CD4-positive, alpha-beta T cell (primary cell): ENCODE data around the gene PPFIBP2. TPM values are rescaled to one million over a fixed set of nuclear protein-coding genes. Genes with fewer than 3 reads are reported as not detected.

Experiments
- ATAC-seq: fragments of 200-7000 bp; cut with Tn5 transposase; one replicate; pipeline ENCODE4 v1.10.0; 2022; ENCODE audit warnings: mild to moderate bottlenecking; ENCODE audit not compliant: poor library complexity
- CTCF ChIA-PET: fragments of 350-600 bp; sonication (Branson Sonifier 250); formaldehyde crosslinking; loops from one replicate; lab custom pipeline; 2021; ENCODE audit warnings: antibody characterized with exemption, inconsistent platforms; lab: Charles Lee
- POLR2A ChIA-PET: fragments of 350-600 bp; sonication (Branson Sonifier 250); formaldehyde crosslinking; loops from one replicate; lab custom pipeline; 2021; ENCODE audit warnings: antibody characterized with exemption, inconsistent platforms; lab: Charles Lee
- DNase-seq, 14 experiments: peaks; one replicate each; pipeline ENCODE4 v3.0.0-alpha.2; 2013 to 2020; ENCODE audit warnings: mixed read lengths in 2 of 14
- H3K27ac ChIP-seq, 2 donors: one replicate each; pipeline versions ENCODE4 v1.5.1 to v1.7.0; 2013; ENCODE audit warnings: low read length in 2 of 2, low read depth in 1 of 2, mild to moderate bottlenecking in 1 of 2
- H3K27me3 ChIP-seq, 2 experiments: 1 replicate in 1 of 2; 2 replicates in 1 of 2; pipeline versions ENCODE4 v1.6.1 to v1.7.0; 2013; ENCODE audit warnings: low read length in 2 of 2, control low read depth in 1 of 2, mild to moderate bottlenecking in 1 of 2, moderate library complexity in 1 of 2; ENCODE audit not compliant: insufficient read depth in 2 of 2, control insufficient read depth in 1 of 2
- H3K36me3 ChIP-seq: one replicate; pipeline ENCODE4 v1.6.1; 2013; ENCODE audit warnings: low read length, control low read depth; ENCODE audit not compliant: insufficient read depth
- H3K4me1 ChIP-seq: one replicate; pipeline ENCODE4 v1.6.1; 2013; ENCODE audit warnings: low read length, control low read depth; ENCODE audit not compliant: insufficient read depth
- H3K4me3 ChIP-seq: one replicate; pipeline ENCODE4 v1.5.1; 2013; ENCODE audit warnings: mild to moderate bottlenecking, low read length, moderate library complexity
- H3K9me3 ChIP-seq, 2 experiments: 1 replicate in 1 of 2; 2 replicates in 1 of 2; pipeline versions ENCODE4 v1.6.1 to v1.7.0; 2013; ENCODE audit warnings: low read length in 2 of 2, mild to moderate bottlenecking in 2 of 2, control low read depth in 1 of 2, moderate library complexity in 1 of 2; ENCODE audit not compliant: control insufficient read depth in 1 of 2, insufficient read depth in 1 of 2
- H3K27ac Mint-ChIP-seq: one replicate; pipeline ENCODE4 v1.8.0; 2020; ENCODE audit warnings: mixed read lengths
- H3K27me3 Mint-ChIP-seq: one replicate; pipeline ENCODE4 v1.8.0; 2021; ENCODE audit warnings: mixed read lengths
- H3K36me3 Mint-ChIP-seq: one replicate; pipeline ENCODE4 v1.8.0; 2021; ENCODE audit warnings: low read depth, mixed read lengths
- H3K4me1 Mint-ChIP-seq: one replicate; pipeline ENCODE4 v1.8.0; 2021; ENCODE audit warnings: low read depth, mixed read lengths
- H3K4me3 Mint-ChIP-seq: one replicate; pipeline ENCODE4 v1.8.0; 2020; ENCODE audit warnings: mild to moderate bottlenecking, mixed read lengths
- H3K9me3 Mint-ChIP-seq: one replicate; pipeline ENCODE4 v1.8.0; 2020; ENCODE audit warnings: mixed read lengths
- intact Hi-C, 2 experiments: fragments of 100-400 bp; cut with DNase I in 1 of 2; cut with micrococcal nuclease in 1 of 2; formaldehyde crosslinking; loops; one replicate each; pipeline versions ENCODE4 v1.15.1 to v1.9.0; 2023 to 2025; cut with DNase I, micrococcal nuclease
- total RNA-seq, 174 experiments: library from RNA in 2 of 174; stranded (reverse) in 2 of 174; gene quantifications; one replicate each; pipeline ENCODE4 v1.2.3 and lab custom pipeline; 2021 to 2026
- TF ChIP-seq, protein P1 (sequence below): fragments of 200-600 bp; IDR thresholded peaks from one replicate; pipeline ENCODE4 v1.8.0; 2022; ENCODE audit warnings: antibody characterized with exemption, mild to moderate bottlenecking

The PPFIBP2 gene
- total RNA-seq, 2 experiments from 2014 or later: 27.0 to 35.9 TPM

DNA sequence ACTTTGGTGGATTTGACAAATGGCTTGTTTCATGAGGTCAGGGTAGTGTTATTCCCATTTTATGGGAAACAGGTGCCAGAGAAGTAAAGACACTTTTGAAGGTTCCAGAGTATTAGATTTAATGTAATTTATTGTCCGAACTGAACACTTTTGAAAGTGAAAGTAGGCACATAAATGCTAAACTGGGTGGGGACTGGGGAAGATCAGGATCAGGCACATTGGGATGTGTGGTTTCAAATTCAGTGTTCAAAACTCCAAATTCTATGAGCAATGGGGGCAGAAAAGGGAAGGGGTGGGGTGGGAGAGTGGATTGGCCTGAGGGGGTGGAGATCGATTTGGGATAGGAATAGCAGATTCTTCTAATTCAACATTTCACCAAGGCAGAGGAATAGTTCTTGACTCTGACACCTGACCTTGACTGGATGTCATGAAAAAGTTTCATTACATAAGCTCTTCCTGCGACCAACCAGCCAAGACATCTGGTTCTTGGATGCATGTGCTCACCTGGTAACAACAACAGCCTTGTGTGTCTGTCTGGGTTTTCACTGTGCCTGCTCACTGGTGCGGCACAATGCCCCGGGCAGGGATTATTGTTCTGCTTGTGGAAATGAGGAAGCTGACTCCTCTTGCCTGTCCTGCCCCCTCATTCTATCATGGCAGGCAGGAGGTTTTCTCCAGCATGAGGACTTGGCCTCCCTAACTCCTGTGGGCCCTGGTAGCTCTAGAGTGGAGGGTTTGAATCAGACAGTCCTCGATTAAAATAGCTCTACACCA, 10.8 kb downstream of the PPFIBP2 start:
- TF ChIP-seq, protein P1, sequence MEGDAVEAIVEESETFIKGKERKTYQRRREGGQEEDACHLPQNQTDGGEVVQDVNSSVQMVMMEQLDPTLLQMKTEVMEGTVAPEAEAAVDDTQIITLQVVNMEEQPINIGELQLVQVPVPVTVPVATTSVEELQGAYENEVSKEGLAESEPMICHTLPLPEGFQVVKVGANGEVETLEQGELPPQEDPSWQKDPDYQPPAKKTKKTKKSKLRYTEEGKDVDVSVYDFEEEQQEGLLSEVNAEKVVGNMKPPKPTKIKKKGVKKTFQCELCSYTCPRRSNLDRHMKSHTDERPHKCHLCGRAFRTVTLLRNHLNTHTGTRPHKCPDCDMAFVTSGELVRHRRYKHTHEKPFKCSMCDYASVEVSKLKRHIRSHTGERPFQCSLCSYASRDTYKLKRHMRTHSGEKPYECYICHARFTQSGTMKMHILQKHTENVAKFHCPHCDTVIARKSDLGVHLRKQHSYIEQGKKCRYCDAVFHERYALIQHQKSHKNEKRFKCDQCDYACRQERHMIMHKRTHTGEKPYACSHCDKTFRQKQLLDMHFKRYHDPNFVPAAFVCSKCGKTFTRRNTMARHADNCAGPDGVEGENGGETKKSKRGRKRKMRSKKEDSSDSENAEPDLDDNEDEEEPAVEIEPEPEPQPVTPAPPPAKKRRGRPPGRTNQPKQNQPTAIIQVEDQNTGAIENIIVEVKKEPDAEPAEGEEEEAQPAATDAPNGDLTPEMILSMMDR: no peak
- Mint-ChIP-seq H3K4me1 (peaks cover 66% of the 10 kb centered on the region), H3K9me3 (no peaks in the 10 kb centered on the region), H3K4me3 (peak overlapping the region; percentile 7), H3K27me3 (no peaks in the 10 kb centered on the region), H3K27ac (peak overlapping the region; percentile 73), H3K36me3 (no peaks in the 10 kb centered on the region)
- Histone ChIP-seq H3K36me3 (no peaks in the 10 kb centered on the region), H3K9me3 (no peaks in the 10 kb centered on the region), H3K4me1 (peaks cover 20% of the 10 kb centered on the region), H3K27me3 (no peaks in the 10 kb centered on the region), H3K4me3 (no peak overlapping the region), H3K27ac (no peak overlapping the region)
- DNase-seq: no peak
- ChIA-PET CTCF (no interaction called here), POLR2A (interaction anchor here (1.3 to 3.8 kb wide), 2 partner anchors 10 to 11 kb away, joined by 3 to 30 read pairs; partner anchors contain the start of gene PPFIBP2)
- intact Hi-C loops: loop anchor here in 1 of 2 experiments (10.0 kb wide), 1 partner anchor 770 kb away; no protein-coding TSS in a partner anchor
- ATAC-seq: no peak

DNA sequence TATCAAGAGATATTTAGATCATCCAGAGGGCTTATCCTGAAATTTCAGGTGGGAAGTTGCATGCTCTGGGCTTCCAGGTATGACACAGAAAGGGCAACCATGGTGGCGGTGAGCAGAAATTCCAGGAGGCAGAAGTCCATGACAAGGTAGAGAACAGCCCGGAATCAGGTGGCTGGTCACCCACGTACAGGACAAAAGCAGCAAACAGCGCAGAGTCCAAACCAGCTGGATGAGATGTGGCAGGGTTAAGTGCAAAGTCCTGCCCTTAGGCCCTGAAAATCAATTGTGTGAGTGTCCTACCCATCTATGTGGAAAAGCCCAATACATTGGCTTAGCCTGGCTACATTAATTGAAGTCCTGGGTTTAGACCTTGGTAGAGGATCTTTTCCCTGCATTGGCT, 11.6 kb downstream of the PPFIBP2 start:
- H3K4me1 ChIP-seq: peaks cover 20% of the 10 kb centered on the region
- TF ChIP-seq, protein P1: no peak
- H3K36me3 ChIP-seq: no peaks in the 10 kb centered on the region
- Mint-ChIP-seq H3K27ac (peak overlapping the region; percentile 73), H3K4me3 (peak overlapping the region; percentile 57), H3K4me1 (peaks cover 73% of the 10 kb centered on the region), H3K36me3 (no peaks in the 10 kb centered on the region), H3K9me3 (no peaks in the 10 kb centered on the region), H3K27me3 (no peaks in the 10 kb centered on the region)
- DNase-seq (no peak), ATAC-seq (no peak)
- intact Hi-C loops: loop anchor here in 1 of 2 experiments (10.0 kb wide), 1 partner anchor 771 kb away; no protein-coding TSS in a partner anchor
- no peak overlapping the region for H3K27ac ChIP-seq
- H3K27me3 ChIP-seq: no peaks in the 10 kb centered on the region
- CTCF ChIA-PET: no interaction called here
- no peak overlapping the region for H3K4me3 ChIP-seq
- no peaks in the 10 kb centered on the region for H3K9me3 ChIP-seq
- POLR2A ChIA-PET: interaction anchor here (1.3 to 3.8 kb wide), 2 partner anchors 10 to 11 kb away, joined by 3 to 30 read pairs; partner anchors contain the start of gene PPFIBP2

DNA sequence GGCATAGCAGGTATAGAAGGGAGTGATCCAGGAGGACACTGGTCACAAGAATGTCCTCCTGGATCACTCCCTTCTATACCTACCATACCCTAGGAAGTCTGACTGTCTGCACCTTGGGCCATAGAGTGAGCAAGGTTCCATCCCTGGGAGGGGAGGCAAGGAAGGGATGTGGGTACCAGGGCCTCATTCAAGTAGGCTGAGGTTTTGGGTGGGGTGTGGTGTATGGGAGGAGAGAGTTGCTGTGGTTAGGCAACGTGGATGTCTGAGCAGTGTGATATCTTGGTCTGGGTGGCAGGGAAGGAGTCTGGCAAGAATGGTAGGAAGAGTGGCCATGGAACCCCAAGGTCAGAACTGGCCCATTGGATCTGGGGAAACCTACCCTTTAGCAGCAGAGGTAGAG, 13.2 kb downstream of the PPFIBP2 start:
- peak; percentile 97 for ATAC-seq
- no peaks in the 10 kb centered on the region for H3K9me3 ChIP-seq
- no peaks in the 10 kb centered on the region for H3K36me3 Mint-ChIP-seq
- no peaks in the 10 kb centered on the region for H3K27me3 Mint-ChIP-seq
- peak overlapping the region; percentile 20 for H3K4me3 ChIP-seq
- peaks cover 86% of the 10 kb centered on the region for H3K4me1 Mint-ChIP-seq
- H3K27ac ChIP-seq: peak overlapping the region in 1 of 2 donors; percentile 46
- H3K27ac Mint-ChIP-seq: peak overlapping the region; percentile 86
- peak overlapping the region; percentile 43 for H3K4me3 Mint-ChIP-seq
- ChIA-PET POLR2A (interaction anchor here (0.9 to 3.8 kb wide), 2 partner anchors 10 to 13 kb away, joined by 3 to 30 read pairs; partner anchors contain the start of gene PPFIBP2), CTCF (interaction anchor here (1.3 kb wide), 1 partner anchor 14 kb away, joined by 4 read pairs; the partner anchor contains the start of gene PPFIBP2)
- intact Hi-C loops: loop anchor here (1.0 to 10.0 kb wide), 2 partner anchors 14 to 772 kb away; partner anchors contain the start of gene PPFIBP2 (in 1 of the 2)
- DNase-seq: peak in 12 of 14 experiments; percentile 8 to 84 (median 38)
- H3K36me3 ChIP-seq: no peaks in the 10 kb centered on the region
- H3K27me3 ChIP-seq: no peaks in the 10 kb centered on the region
- TF ChIP-seq, protein P1: no peak
- H3K9me3 Mint-ChIP-seq: no peaks in the 10 kb centered on the region
- H3K4me1 ChIP-seq: peaks cover 20% of the 10 kb centered on the region
